ENCODE results near the gene RYR3.

RYR3 gene

GRCh38 chr15:33913459-33913858 lies 602.7 kb downstream of the RYR3 start:
- DNase-seq: no peak

Data from NCI-H1048 (cell line).